ENCODE data around the gene PPM1M.
"Not testable (repeated sequence)": the region's sequence is repeated elsewhere in the genome, so short reads cannot be mapped to it uniquely, and the experiment has no call there.

The PPM1M gene

GRCh38 chr3:52265387-52265786 lies 19.8 kb downstream of the PPM1M start:
- CTCF ChIA-PET, result no interaction called here
- TF ChIP-seq ZNF384 (IDR thresholded peaks at IDR 0.05) (peak; percentile 69; the same call in 1 of the 2 replicates), LEF1 (IDR thresholded peaks at IDR 0.05; ENCODE audit: borderline replicate concordance) (no peak)
- no peak for DNase-seq (ENCODE audit: extremely low spot score)
- POLR2A ChIA-PET, result no interaction called here

GRCh38 chr3:52268036-52268435 lies 22.5 kb downstream of the PPM1M start:
- POLR2A ChIA-PET, result no interaction called here
- TF ChIP-seq SUZ12 (IDR thresholded peaks at IDR 0.05) (no peak), FOXM1 (IDR thresholded peaks at IDR 0.05; ENCODE audit: borderline replicate concordance) (no peak), PKNOX1 (IDR thresholded peaks at IDR 0.05) (no peak), LEF1 (IDR thresholded peaks at IDR 0.05; ENCODE audit: borderline replicate concordance) (no peak), SP1 (IDR thresholded peaks at IDR 0.05) (no peak), ELF4 (IDR thresholded peaks at IDR 0.05) (no peak), L3MBTL2 (conservative IDR thresholded peaks at IDR 0.05) (no peak), NFRKB (IDR thresholded peaks at IDR 0.05) (no peak), FOXK2 (IDR thresholded peaks at IDR 0.05) (no peak), BHLHE40 (IDR thresholded peaks at IDR 0.05; ENCODE audit: borderline replicate concordance) (no peak), ARNT (IDR thresholded peaks at IDR 0.05) (no peak), TARDBP (IDR thresholded peaks at IDR 0.05) (no peak), CTBP1 (IDR thresholded peaks at IDR 0.05; ENCODE audit: borderline replicate concordance) (no peak), ZNF384 (IDR thresholded peaks at IDR 0.05) (no peak), FOXA1 (IDR thresholded peaks at IDR 0.05) (no peak), HDGF (IDR thresholded peaks at IDR 0.05; ENCODE audit: borderline replicate concordance) (no peak)
- CTCF ChIA-PET, result no interaction called here
- no peak for DNase-seq (ENCODE audit: extremely low spot score)

- TF ChIP-seq CTBP1 (IDR thresholded peaks at IDR 0.05; ENCODE audit: borderline replicate concordance), result no peak
- TF ChIP-seq SUZ12 (IDR thresholded peaks at IDR 0.05), result no peak
- TF ChIP-seq ELF4 (IDR thresholded peaks at IDR 0.05), result no peak
- no peak for TF ChIP-seq ZNF384 (IDR thresholded peaks at IDR 0.05)
- no peak for TF ChIP-seq TARDBP (IDR thresholded peaks at IDR 0.05)
- no peak for TF ChIP-seq BHLHE40 (IDR thresholded peaks at IDR 0.05; ENCODE audit: borderline replicate concordance)
- no peak for TF ChIP-seq FOXA1 (IDR thresholded peaks at IDR 0.05)
- TF ChIP-seq SP1 (IDR thresholded peaks at IDR 0.05), result no peak
- TF ChIP-seq ARNT (IDR thresholded peaks at IDR 0.05), result no peak
- no peak for TF ChIP-seq PKNOX1 (IDR thresholded peaks at IDR 0.05)
- no peak for TF ChIP-seq L3MBTL2 (conservative IDR thresholded peaks at IDR 0.05)
- TF ChIP-seq FOXM1 (IDR thresholded peaks at IDR 0.05; ENCODE audit: borderline replicate concordance), result no peak
- no peak for TF ChIP-seq NFRKB (IDR thresholded peaks at IDR 0.05)
- CTCF ChIA-PET, result no interaction called here
- DNase-seq (ENCODE audit: extremely low spot score), result no peak
- POLR2A ChIA-PET, result no interaction called here
These were observed 24.2 kb downstream of the PPM1M start for GRCh38 chr3:52269776-52270175.

- DNase-seq (ENCODE audit: extremely low spot score), result no peak
- POLR2A ChIA-PET, result interaction anchor here (1.2 kb wide), 1 partner anchor 9 kb away, joined by 3 read pairs; no protein-coding TSS in a partner anchor
- TF ChIP-seq L3MBTL2 (conservative IDR thresholded peaks at IDR 0.05) (no peak), FOXK2 (IDR thresholded peaks at IDR 0.05) (no peak), ARNT (IDR thresholded peaks at IDR 0.05) (no peak), SUZ12 (IDR thresholded peaks at IDR 0.05) (no peak), FOXA1 (IDR thresholded peaks at IDR 0.05) (no peak), LEF1 (IDR thresholded peaks at IDR 0.05; ENCODE audit: borderline replicate concordance) (no peak), TARDBP (IDR thresholded peaks at IDR 0.05) (no peak), HDGF (IDR thresholded peaks at IDR 0.05; ENCODE audit: borderline replicate concordance) (no peak), BHLHE40 (IDR thresholded peaks at IDR 0.05; ENCODE audit: borderline replicate concordance) (no peak), ELF4 (IDR thresholded peaks at IDR 0.05) (no peak), SP1 (IDR thresholded peaks at IDR 0.05) (no peak), CTBP1 (IDR thresholded peaks at IDR 0.05; ENCODE audit: borderline replicate concordance) (no peak), FOXM1 (IDR thresholded peaks at IDR 0.05; ENCODE audit: borderline replicate concordance) (no peak), NFRKB (IDR thresholded peaks at IDR 0.05) (no peak), ZNF384 (IDR thresholded peaks at IDR 0.05) (no peak), PKNOX1 (IDR thresholded peaks at IDR 0.05) (no peak)
- CTCF ChIA-PET, result no interaction called here
These were observed 24.7 kb downstream of the PPM1M start for GRCh38 chr3:52270252-52270754.

GRCh38 chr3:52272172-52272571 lies 26.6 kb downstream of the PPM1M start:
- CTCF ChIA-PET, result interaction anchor here (0.7 kb wide), 1 partner anchor 68 kb away, joined by 3 read pairs; no protein-coding TSS in a partner anchor
- POLR2A ChIA-PET; DNase-seq (ENCODE audit: extremely low spot score): not testable (repeated sequence)

- CTCF ChIA-PET, result no interaction called here
- TF ChIP-seq FOXA1 (IDR thresholded peaks at IDR 0.05) (no peak), LEF1 (IDR thresholded peaks at IDR 0.05; ENCODE audit: borderline replicate concordance) (no peak), TARDBP (IDR thresholded peaks at IDR 0.05) (no peak), NFRKB (IDR thresholded peaks at IDR 0.05) (no peak), ZNF384 (IDR thresholded peaks at IDR 0.05) (no peak), PKNOX1 (IDR thresholded peaks at IDR 0.05) (no peak), SP1 (IDR thresholded peaks at IDR 0.05) (no peak)
- DNase-seq (ENCODE audit: extremely low spot score), result no peak
- POLR2A ChIA-PET, result no interaction called here
These were observed 27.3 kb downstream of the PPM1M start for GRCh38 chr3:52272831-52273230.

- POLR2A ChIA-PET; DNase-seq (ENCODE audit: extremely low spot score): not testable (repeated sequence)
These were observed 29.2 kb downstream of the PPM1M start for GRCh38 chr3:52274781-52275180.

More at GRCh38 chr3:52274781-52275180, 29.2 kb downstream of the PPM1M start:
- CTCF ChIA-PET, result not testable (repeated sequence)
